Activated naive CD4-positive, alpha-beta T cell treated with anti-CD3 and anti-CD28 coated beads for 36 hours (primary cell): Measurements from ENCODE around the gene SNAPC4. TPM values are rescaled to one million over a fixed set of nuclear protein-coding genes. Genes with fewer than 3 reads are reported as not detected.

Source experiments
- CTCF ChIA-PET: fragments of 350-600 bp; sonication (Branson Sonifier 250); formaldehyde crosslinking; loops from one replicate; lab custom pipeline; 2021; ENCODE audit warnings: antibody characterized with exemption; lab: Charles Lee
- DNase-seq: peaks from one replicate; pipeline ENCODE4 v3.0.0-alpha.2; 2020
- H3K27ac Mint-ChIP-seq: one replicate; pipeline ENCODE4 v1.8.0; 2021; ENCODE audit warnings: mild to moderate bottlenecking, mixed read lengths
- H3K27me3 Mint-ChIP-seq: one replicate; pipeline ENCODE4 v1.8.0; 2021; ENCODE audit warnings: low read depth, mixed read lengths
- H3K36me3 Mint-ChIP-seq: one replicate; pipeline ENCODE4 v1.8.0; 2021; ENCODE audit warnings: low read depth, mixed read lengths
- H3K4me1 Mint-ChIP-seq: one replicate; pipeline ENCODE4 v1.8.0; 2021; ENCODE audit warnings: low read depth, mixed read lengths
- H3K4me3 Mint-ChIP-seq: one replicate; pipeline ENCODE4 v1.8.0; 2021; ENCODE audit warnings: mild to moderate bottlenecking, moderate library complexity, mixed read lengths
- H3K9me3 Mint-ChIP-seq: one replicate; pipeline ENCODE4 v1.8.0; 2021; ENCODE audit warnings: mixed read lengths
- intact Hi-C: fragments of 100-400 bp; cut with micrococcal nuclease; formaldehyde crosslinking; loops from one replicate; pipeline ENCODE4 v1.15.1; 2023
- total RNA-seq, 2 experiments: library from RNA; stranded (reverse); gene quantifications; one replicate each; pipeline ENCODE4 v1.2.3, GENCODE V29; 2021

The SNAPC4 gene
- total RNA-seq, 2 experiments from 2014 or later: 12.3 to 14.1 TPM

- peak within 1 kb of the TSS; percentile 56 for H3K27ac Mint-ChIP-seq
Measured at GRCh38 chr9:136439481-136440408, 39.8 kb upstream of the SNAPC4 start, which contains the start of gene INPP5E. INPP5E (minus strand) TSS chr9:136439845; CDS start chr9:136439419, 426 bp downstream.

GRCh38 chr9:136438548-136439480 is 38.8 kb upstream of the SNAPC4 start:
- intact Hi-C loops: loop anchor here (2.0 kb wide), 1 partner anchor 34 kb away; no protein-coding TSS in a partner anchor
- Mint-ChIP-seq H3K4me1 (peaks cover 23% of the 10 kb centered on the region), H3K4me3 (peak overlapping the region; percentile 79), H3K9me3 (no peaks in the 10 kb centered on the region), H3K27ac (peak overlapping the region; percentile 65), H3K27me3 (no peaks in the 10 kb centered on the region), H3K36me3 (peaks cover 10% of the 10 kb centered on the region)
- CTCF ChIA-PET: interaction anchor here (0.5 to 1.1 kb wide), 4 partner anchors 11 to 279 kb away, joined by 3 to 5 read pairs (median 4); no protein-coding TSS in a partner anchor
- peak; percentile 62 for DNase-seq

More at GRCh38 chr9:136439481-136440408, 39.8 kb upstream of the SNAPC4 start, which contains the start of gene INPP5E:
- no peaks in the 10 kb centered on the region for H3K9me3 Mint-ChIP-seq
- H3K4me3 Mint-ChIP-seq: peak within 1 kb of the TSS; percentile 79
- intact Hi-C loops: loop anchor here (2.0 kb wide), 1 partner anchor 35 kb away; no protein-coding TSS in a partner anchor
- peak; percentile 76 for DNase-seq
- H3K36me3 Mint-ChIP-seq: peaks cover 15% of the 10 kb centered on the region
- no peaks in the 10 kb centered on the region for H3K27me3 Mint-ChIP-seq
- CTCF ChIA-PET: interaction anchor here (0.6 to 1.5 kb wide), 6 partner anchors 14 to 350 kb away, joined by 3 to 5 read pairs (median 4); no protein-coding TSS in a partner anchor
- H3K4me1 Mint-ChIP-seq: peaks cover 23% of the 10 kb centered on the region

- Mint-ChIP-seq H3K9me3 (no peaks in the 10 kb centered on the region), H3K4me3 (peak overlapping the region; percentile 79), H3K27me3 (no peaks in the 10 kb centered on the region), H3K27ac (peak overlapping the region; percentile 65), H3K36me3 (peaks cover 8% of the 10 kb centered on the region), H3K4me1 (peaks cover 23% of the 10 kb centered on the region)
- DNase-seq: no peak
- CTCF ChIA-PET: interaction anchor here (0.5 to 1.2 kb wide), 4 partner anchors 12 to 47 kb away, joined by 3 to 5 read pairs (median 4); no protein-coding TSS in a partner anchor
- intact Hi-C loops: loop anchor here (2.0 kb wide), 1 partner anchor 33 kb away; no protein-coding TSS in a partner anchor
Measured at GRCh38 chr9:136437839-136438547, 38.0 kb upstream of the SNAPC4 start.

- intact Hi-C loops: no loop called here
- DNase-seq: no peak
- Mint-ChIP-seq H3K36me3 (peaks cover 5% of the 10 kb centered on the region), H3K4me1 (peaks cover 23% of the 10 kb centered on the region), H3K27me3 (no peaks in the 10 kb centered on the region), H3K9me3 (no peaks in the 10 kb centered on the region), H3K27ac (no peak overlapping the region), H3K4me3 (peak overlapping the region; percentile 79)
- CTCF ChIA-PET: interaction anchor here (0.7 to 1.2 kb wide), 2 partner anchors 10 to 47 kb away, joined by 3 to 4 read pairs; no protein-coding TSS in a partner anchor
Measured at GRCh38 chr9:136437430-136437829, 37.5 kb upstream of the SNAPC4 start.

GRCh38 chr9:136436055-136436634 is 36.2 kb upstream of the SNAPC4 start:
- intact Hi-C loops: no loop called here
- Mint-ChIP-seq H3K27me3 (no peaks in the 10 kb centered on the region), H3K27ac (no peak overlapping the region), H3K4me1 (peaks cover 23% of the 10 kb centered on the region), H3K4me3 (no peak overlapping the region), H3K36me3 (no peaks in the 10 kb centered on the region), H3K9me3 (no peaks in the 10 kb centered on the region)
- no peak for DNase-seq
- CTCF ChIA-PET: no interaction called here

GRCh38 chr9:136434580-136435169 is 34.7 kb upstream of the SNAPC4 start:
- CTCF ChIA-PET: no interaction called here
- H3K9me3 Mint-ChIP-seq: no peaks in the 10 kb centered on the region
- intact Hi-C loops: no loop called here

GRCh38 chr9:136433849-136434579 is 34.0 kb upstream of the SNAPC4 start:
- Mint-ChIP-seq H3K27ac (no peak overlapping the region), H3K4me1 (peaks cover 19% of the 10 kb centered on the region), H3K4me3 (no peak overlapping the region), H3K27me3 (no peaks in the 10 kb centered on the region), H3K9me3 (no peaks in the 10 kb centered on the region), H3K36me3 (peaks cover 2% of the 10 kb centered on the region)
- CTCF ChIA-PET: interaction anchor here (0.6 kb wide), 1 partner anchor 10 kb away, joined by 3 read pairs; no protein-coding TSS in a partner anchor
- intact Hi-C loops: no loop called here
- no peak for DNase-seq

More at GRCh38 chr9:136434580-136435169, 34.7 kb upstream of the SNAPC4 start:
- peaks cover 2% of the 10 kb centered on the region for H3K36me3 Mint-ChIP-seq
- no peak overlapping the region for H3K4me3 Mint-ChIP-seq
- H3K27me3 Mint-ChIP-seq: no peaks in the 10 kb centered on the region
- no peak overlapping the region for H3K27ac Mint-ChIP-seq
- DNase-seq: no peak
- H3K4me1 Mint-ChIP-seq: peaks cover 19% of the 10 kb centered on the region

GRCh38 chr9:136433043-136433715 is 33.2 kb upstream of the SNAPC4 start:
- CTCF ChIA-PET: interaction anchor here (0.6 kb wide), 1 partner anchor 11 kb away, joined by 3 read pairs; no protein-coding TSS in a partner anchor
- H3K27me3 Mint-ChIP-seq: no peaks in the 10 kb centered on the region
- peaks cover 2% of the 10 kb centered on the region for H3K36me3 Mint-ChIP-seq
- intact Hi-C loops: no loop called here
- DNase-seq: no peak
- no peak overlapping the region for H3K4me3 Mint-ChIP-seq
- peaks cover 16% of the 10 kb centered on the region for H3K4me1 Mint-ChIP-seq
- no peak overlapping the region for H3K27ac Mint-ChIP-seq
- no peaks in the 10 kb centered on the region for H3K9me3 Mint-ChIP-seq

- no peaks in the 10 kb centered on the region for H3K9me3 Mint-ChIP-seq
- no peak overlapping the region for H3K4me3 Mint-ChIP-seq
- CTCF ChIA-PET: no interaction called here
- intact Hi-C loops: no loop called here
- no peaks in the 10 kb centered on the region for H3K27me3 Mint-ChIP-seq
- H3K4me1 Mint-ChIP-seq: peaks cover 10% of the 10 kb centered on the region
- no peak for DNase-seq
- H3K36me3 Mint-ChIP-seq: peaks cover 2% of the 10 kb centered on the region
- H3K27ac Mint-ChIP-seq: no peak overlapping the region
Measured at GRCh38 chr9:136432591-136432990, 32.6 kb upstream of the SNAPC4 start.
